Ovary (tissue), 9 donors: ENCODE results near the gene MED13. TPM values are rescaled to one million over a fixed set of nuclear protein-coding genes. Genes with fewer than 3 reads are reported as not detected.

Experiments used
- DNase-seq, 5 donors: peaks; one replicate each; pipeline ENCODE4 v3.0.0-alpha.2; 2019 to 2020
- H3K27ac ChIP-seq, 2 donors: fragments of 200-600 bp; one replicate each; pipeline versions ENCODE4 v1.5.1 to v1.8.0; 2019 to 2022
- H3K27me3 ChIP-seq: fragments of 200-600 bp; one replicate; pipeline ENCODE4 v1.8.0; 2022
- H3K36me3 ChIP-seq: fragments of 200-600 bp; sonication (generic); one replicate; pipeline ENCODE4 v1.5.1; 2019
- H3K4me1 ChIP-seq: one replicate; pipeline ENCODE4 v1.8.1; 2013; ENCODE audit warnings: mild to moderate bottlenecking, moderate library complexity; ENCODE audit not compliant: insufficient read depth
- H3K4me3 ChIP-seq: fragments of 200-600 bp; sonication (generic); one replicate; pipeline ENCODE4 v1.5.1; 2017
- H3K9me3 ChIP-seq, 2 donors: fragments of 200-600 bp in 1 of 2; sonication (generic) in 1 of 2; one replicate each; pipeline versions ENCODE4 v1.5.1 to v1.8.1; 2013 to 2019; ENCODE audit warnings: mild to moderate bottlenecking in 1 of 2, moderate library complexity in 1 of 2
- EP300 ChIP-seq: sonication (generic); formaldehyde crosslinking; IDR thresholded peaks from one replicate; pipeline ENCODE4 v1.6.1; 2017; ENCODE audit warnings: antibody characterized with exemption
- POLR2A ChIP-seq: fragments of 450-650 bp; IDR thresholded peaks from one replicate; pipeline ENCODE4 v1.6.1; 2017; ENCODE audit warnings: antibody characterized with exemption, mild to moderate bottlenecking, moderate library complexity
- WGBS, 3 donors: extraction: QIAGEN DNeasy Blood & Tissue Kit in 1 of 3; methylation state at CpG; one replicate each; pipeline versions ENCODE4 v1.1.5 to v1.1.7; 2013 to 2017; 5-methylcytosine and 5-hydroxymethylcytosine counted together
- intact Hi-C, 4 donors: fragments of 100-400 bp; cut with DNase I; formaldehyde crosslinking; loops; one replicate each; pipeline versions ENCODE4 v1.11.0 to v1.15.1; 2022 to 2023
- polyA plus RNA-seq, 2 donors: library from polyadenylated mRNA; stranded (reverse); fragments of 200-250 nt in 1 of 2; fragments of 350-450 nt in 1 of 2; fragmentation: Illumina TruSeq in 1 of 2; extraction: RNeasy Lipid Tissue Mini Kit (QIAGEN cat#74804) in 1 of 2; gene quantifications; one replicate each; pipeline ENCODE4 v1.2.3, GENCODE V29; 2013 to 2014
- total RNA-seq, 7 donors: library from RNA; depleted of rRNA in 2 of 7; stranded (reverse); fragments of >200 nt in 2 of 7; fragmentation: NEBNext Ultra II Directional in 3 of 7; extraction: Animal tissue kit (Norgen Biotek cat#: 25700) in 3 of 7; gene quantifications; one replicate each; pipeline versions ENCODE4 v1.1.0 to v1.2.4, GENCODE V29; 2016 to 2023
- TF ChIP-seq, protein P1 (sequence below), 3 donors: fragments of 450-650 bp in 2 of 3; fragments of 200-600 bp in 1 of 3; IDR thresholded peaks; one replicate each; pipeline versions ENCODE4 v1.5.1 to v1.8.0; 2016 to 2022; ENCODE audit warnings: antibody characterized with exemption in 3 of 3, mild to moderate bottlenecking in 1 of 3
- donor health status: DM: no; HTN: no; CAD: no; lungs with moderate emphysema.
- donor health status: DM: no; HTN: no; CAD: no.
- donor health status: Bipolar disorder and iron deficiency.
- donor health status: DM: yes; HTN: yes; CAD: no.
- donor health status: DM: no; HTN: no; CAD: no.
- donor health status: DM: yes; HTN: yes; CAD: no.

MED13 gene
- total and polyA plus RNA-seq, 9 donors, result 10.4 to 85.1 (median 55.8) TPM

DNA sequence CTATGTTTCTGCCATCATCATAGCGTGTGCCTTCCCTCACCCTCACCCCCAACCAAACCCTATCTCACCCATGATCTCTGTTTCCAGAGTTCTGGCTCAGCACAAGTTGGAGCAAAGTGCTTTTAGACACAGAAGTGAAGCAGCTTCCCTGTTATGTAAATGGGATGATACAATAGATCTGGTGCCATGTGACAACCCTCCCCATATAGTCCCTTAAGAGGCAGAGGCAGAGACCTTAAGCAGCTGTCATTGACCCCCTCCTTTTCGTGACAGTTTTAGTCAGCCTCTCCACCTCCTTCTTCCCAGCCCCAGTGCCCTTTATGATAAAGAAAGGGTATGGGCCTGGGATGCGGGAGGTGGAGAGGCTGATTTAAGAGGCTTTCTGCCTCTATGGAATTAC lies 40.3 kb upstream of the MED13 start:
- no peak for DNase-seq
- Histone ChIP-seq H3K27ac (no peak overlapping the region), H3K4me3 (no peak overlapping the region), H3K4me1 (no peaks in the 10 kb centered on the region), H3K36me3 (no peaks in the 10 kb centered on the region), H3K9me3 (no peaks in the 10 kb centered on the region), H3K27me3 (no peaks in the 10 kb centered on the region)
- TF ChIP-seq POLR2A (no peak), EP300 (no peak)
- TF ChIP-seq, protein P1, sequence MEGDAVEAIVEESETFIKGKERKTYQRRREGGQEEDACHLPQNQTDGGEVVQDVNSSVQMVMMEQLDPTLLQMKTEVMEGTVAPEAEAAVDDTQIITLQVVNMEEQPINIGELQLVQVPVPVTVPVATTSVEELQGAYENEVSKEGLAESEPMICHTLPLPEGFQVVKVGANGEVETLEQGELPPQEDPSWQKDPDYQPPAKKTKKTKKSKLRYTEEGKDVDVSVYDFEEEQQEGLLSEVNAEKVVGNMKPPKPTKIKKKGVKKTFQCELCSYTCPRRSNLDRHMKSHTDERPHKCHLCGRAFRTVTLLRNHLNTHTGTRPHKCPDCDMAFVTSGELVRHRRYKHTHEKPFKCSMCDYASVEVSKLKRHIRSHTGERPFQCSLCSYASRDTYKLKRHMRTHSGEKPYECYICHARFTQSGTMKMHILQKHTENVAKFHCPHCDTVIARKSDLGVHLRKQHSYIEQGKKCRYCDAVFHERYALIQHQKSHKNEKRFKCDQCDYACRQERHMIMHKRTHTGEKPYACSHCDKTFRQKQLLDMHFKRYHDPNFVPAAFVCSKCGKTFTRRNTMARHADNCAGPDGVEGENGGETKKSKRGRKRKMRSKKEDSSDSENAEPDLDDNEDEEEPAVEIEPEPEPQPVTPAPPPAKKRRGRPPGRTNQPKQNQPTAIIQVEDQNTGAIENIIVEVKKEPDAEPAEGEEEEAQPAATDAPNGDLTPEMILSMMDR (IDR thresholded peaks at IDR 0.05), result no peak
- WGBS, 3 donors, result 70 to 81% (median 77%) methylated on average over 3 of the region's 3 CpGs
- intact Hi-C loops, result no loop called here

DNA sequence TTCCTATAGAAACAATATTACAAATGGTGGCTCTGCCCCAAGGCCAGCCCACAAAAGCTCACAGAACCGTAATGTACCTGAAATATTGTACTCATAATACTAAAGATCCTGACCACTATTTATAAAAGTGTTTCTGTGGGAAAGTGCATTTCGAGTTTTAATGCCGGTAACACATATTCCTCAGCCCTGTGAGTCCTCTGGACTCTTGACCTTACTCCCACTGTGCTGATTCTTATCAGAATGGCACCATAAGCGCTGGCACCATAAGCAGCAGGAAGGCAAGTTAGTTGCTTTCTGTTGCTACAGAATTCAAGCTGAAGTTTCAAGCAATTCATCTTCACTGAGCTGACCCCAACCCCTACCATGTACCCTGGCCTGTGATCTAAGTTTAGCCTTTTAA lies 36.4 kb upstream of the MED13 start:
- WGBS, 3 donors, result 50 to 74% (median 72%) methylated on average over 4 of the region's 4 CpGs
- H3K27me3 ChIP-seq, result no peaks in the 10 kb centered on the region
- H3K9me3 ChIP-seq, result no peaks in the 10 kb centered on the region
- no peak overlapping the region for H3K4me3 ChIP-seq
- H3K36me3 ChIP-seq, result no peaks in the 10 kb centered on the region
- DNase-seq, result no peak
- no peak for TF ChIP-seq EP300
- TF ChIP-seq, protein P1 (IDR thresholded peaks at IDR 0.05), result no peak
- TF ChIP-seq POLR2A, result no peak
- no peaks in the 10 kb centered on the region for H3K4me1 ChIP-seq
- no peak overlapping the region for H3K27ac ChIP-seq
- intact Hi-C loops, result no loop called here

DNA sequence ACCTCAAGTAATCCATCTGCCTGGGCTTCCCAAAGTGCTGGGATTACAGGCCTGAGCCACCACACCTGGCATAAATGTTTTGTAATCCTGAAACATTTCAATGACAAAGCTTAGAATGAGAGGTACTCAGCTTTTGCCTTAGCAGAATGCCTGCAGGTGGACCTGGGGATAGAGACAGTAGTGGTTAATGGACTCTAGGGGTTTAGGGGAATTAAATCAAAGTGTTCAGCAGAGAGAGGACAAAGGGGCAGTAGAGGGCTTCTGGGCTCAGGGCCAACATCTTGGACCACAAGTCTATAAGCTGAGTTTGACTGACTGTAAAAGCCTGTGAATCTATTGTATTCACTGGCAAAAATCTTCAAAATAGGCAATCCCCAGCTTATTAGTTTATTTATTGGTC lies 36.0 kb upstream of the MED13 start:
- no peaks in the 10 kb centered on the region for H3K9me3 ChIP-seq
- H3K27me3 ChIP-seq, result no peaks in the 10 kb centered on the region
- H3K4me3 ChIP-seq, result no peak overlapping the region
- H3K27ac ChIP-seq, result no peak overlapping the region
- H3K36me3 ChIP-seq, result no peaks in the 10 kb centered on the region
- TF ChIP-seq, protein P1 (IDR thresholded peaks at IDR 0.05), result no peak
- no peak for TF ChIP-seq EP300
- TF ChIP-seq POLR2A, result no peak
- no peaks in the 10 kb centered on the region for H3K4me1 ChIP-seq
- intact Hi-C loops, result no loop called here
- DNase-seq, result no peak

DNA sequence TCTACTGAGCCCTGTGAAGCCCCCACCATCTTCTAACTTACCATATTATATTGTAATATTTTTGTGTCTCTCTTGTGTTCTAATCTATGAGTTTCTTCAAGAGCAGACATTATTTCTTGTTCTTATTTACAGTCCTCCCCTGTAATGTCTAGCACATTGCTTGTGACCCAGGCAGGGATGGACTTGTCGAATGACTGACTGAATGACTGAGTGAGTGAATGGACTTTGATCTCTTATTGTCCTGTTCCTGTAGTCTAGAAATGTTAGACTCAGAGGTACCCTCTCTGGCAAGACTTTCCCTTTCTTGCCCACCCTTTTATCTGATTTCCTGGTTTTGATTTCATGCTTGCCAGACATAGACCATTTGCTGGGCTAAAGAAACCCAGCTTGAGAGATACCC lies 35.0 kb upstream of the MED13 start:
- H3K4me3 ChIP-seq, result no peak overlapping the region
- H3K27ac ChIP-seq, result no peak overlapping the region
- no peaks in the 10 kb centered on the region for H3K9me3 ChIP-seq
- no peaks in the 10 kb centered on the region for H3K36me3 ChIP-seq
- no peaks in the 10 kb centered on the region for H3K27me3 ChIP-seq
- TF ChIP-seq, protein P1 (IDR thresholded peaks at IDR 0.05), result no peak
- TF ChIP-seq EP300 (no peak), POLR2A (no peak)
- no peak for DNase-seq
- no peaks in the 10 kb centered on the region for H3K4me1 ChIP-seq
- intact Hi-C loops, result no loop called here
- WGBS, 3 donors, result 86 to 95% (median 94%) methylated on average over 1 of the region's 1 CpG

DNA sequence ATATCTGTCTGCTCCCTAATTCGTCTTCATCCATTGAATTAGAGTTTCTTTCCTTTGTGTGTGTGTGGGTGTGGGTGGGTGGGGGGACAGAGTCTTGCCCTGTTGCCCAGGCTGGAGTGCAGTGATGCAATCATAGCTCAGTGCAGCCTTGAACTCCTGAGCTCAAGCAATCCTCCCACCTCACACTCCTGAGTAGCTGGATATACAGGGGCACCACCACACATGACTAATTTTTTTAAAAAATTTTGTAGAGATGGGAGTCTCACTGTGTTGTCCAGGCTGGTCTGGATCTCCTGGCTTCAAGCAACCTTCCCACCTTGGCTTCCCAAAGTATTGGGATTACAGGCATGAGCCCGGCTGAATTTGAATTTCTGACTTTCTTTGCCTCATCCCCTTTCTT lies 34.5 kb upstream of the MED13 start:
- 80 to 90% (median 90%) methylated on average over 2 of the region's 2 CpGs for WGBS, 3 donors
- Histone ChIP-seq H3K4me1 (no peaks in the 10 kb centered on the region), H3K27ac (no peak overlapping the region), H3K9me3 (no peaks in the 10 kb centered on the region), H3K36me3 (no peaks in the 10 kb centered on the region), H3K27me3 (no peaks in the 10 kb centered on the region), H3K4me3 (no peak overlapping the region)
- intact Hi-C loops, result no loop called here
- no peak for DNase-seq
- TF ChIP-seq POLR2A (no peak), EP300 (no peak)
- TF ChIP-seq, protein P1 (IDR thresholded peaks at IDR 0.05), result no peak
